OCI-LY7 (cell line): Measurements from ENCODE around the gene LDHAL6A. TPM values are rescaled to one million over a fixed set of nuclear protein-coding genes. Genes with fewer than 3 reads are reported as not detected.

Source experiments
- BruUV-seq: library from RNA; stranded (reverse); fragments of 400-500 nt; replicated peaks from 2 replicates; lab custom pipeline; 2021; lab: Mats Ljungman, UMichigan
- CTCF ChIA-PET: fragments of 300-600 bp; sonication (Branson Sonifier 250); formaldehyde crosslinking; loops from one replicate; lab custom pipeline; 2022; ENCODE audit warnings: antibody characterized with exemption; ENCODE audit not compliant: unreplicated experiment; lab: Charles Lee
- POLR2A ChIA-PET: fragments of 300-600 bp; sonication (Branson Sonifier 250); formaldehyde crosslinking; loops from one replicate; lab custom pipeline; 2022; ENCODE audit warnings: antibody characterized with exemption; lab: Charles Lee
- DNase-seq: peaks from one replicate; pipeline ENCODE4 v3.0.0-alpha.2; 2015; ENCODE audit warnings: low spot score
- H2AFZ ChIP-seq: fragments of 200-600 bp; sonication (generic), shearing (Covaris generic); 2 replicates; pipeline ENCODE4 v1.6.1; 2014; ENCODE audit warnings: mild to moderate bottlenecking, antibody characterized with exemption, low read length, moderate library complexity
- H3K27ac ChIP-seq: fragments of 200-600 bp; sonication (generic); 2 replicates; pipeline ENCODE4 v1.5.1; 2014; ENCODE audit warnings: mixed run types, low read depth, mild to moderate bottlenecking, moderate library complexity, low read length, inconsistent platforms; ENCODE audit not compliant: poor library complexity, severe bottlenecking
- H3K36me3 ChIP-seq: fragments of 200-600 bp; sonication (generic); 2 replicates; pipeline ENCODE4 v1.6.1; 2014; ENCODE audit warnings: mild to moderate bottlenecking, antibody characterized with exemption, low read length, moderate library complexity, mixed read lengths; ENCODE audit not compliant: insufficient read depth
- H3K4me1 ChIP-seq: fragments of 200-600 bp; sonication (generic); 2 replicates; pipeline ENCODE4 v1.5.1; 2014; ENCODE audit warnings: mild to moderate bottlenecking, low read length; ENCODE audit not compliant: insufficient read depth, poor library complexity, severe bottlenecking
- H3K4me2 ChIP-seq: fragments of 200-600 bp; sonication (generic); 2 replicates; pipeline ENCODE4 v1.6.1; 2014; ENCODE audit warnings: mild to moderate bottlenecking, low read length
- H3K4me3 ChIP-seq: fragments of 200-600 bp; sonication (generic); 2 replicates; pipeline ENCODE4 v1.5.1; 2014; ENCODE audit warnings: mild to moderate bottlenecking, low read depth, low read length; ENCODE audit not compliant: poor library complexity, severe bottlenecking
- H3K79me2 ChIP-seq: fragments of 200-600 bp; sonication (generic); 2 replicates; pipeline ENCODE4 v1.6.1; 2016; ENCODE audit warnings: low read depth, mild to moderate bottlenecking, low read length, moderate library complexity, mixed read lengths; ENCODE audit not compliant: insufficient read depth
- H3K9me2 ChIP-seq: fragments of 200-600 bp; sonication (generic); 2 replicates; pipeline ENCODE4 v1.6.1; 2016; ENCODE audit warnings: mild to moderate bottlenecking, low read length, mixed read lengths; ENCODE audit not compliant: insufficient read depth
- H3K9me3 ChIP-seq: fragments of 200-600 bp; sonication (generic); 2 replicates; pipeline ENCODE4 v1.6.1; 2014; ENCODE audit warnings: mild to moderate bottlenecking, mixed run types, low read length, mixed read lengths
- H4K20me1 ChIP-seq: fragments of 200-600 bp; sonication (generic); 2 replicates; pipeline ENCODE4 v1.6.1; 2014; ENCODE audit warnings: mild to moderate bottlenecking, antibody characterized with exemption, low read length, moderate library complexity, mixed read lengths; ENCODE audit not compliant: insufficient read depth
- EZH2phosphoT487 ChIP-seq: fragments of 200-600 bp; sonication (generic); IDR thresholded peaks from 2 replicates; pipeline ENCODE4 v1.6.1; 2018; ENCODE audit warnings: low read depth, borderline replicate concordance, mild to moderate bottlenecking, mixed run types, antibody characterized with exemption, low read length, moderate library complexity, mixed read lengths
- intact Hi-C: fragments of 100-400 bp; cut with micrococcal nuclease; formaldehyde crosslinking; loops from one replicate; pipeline ENCODE4 v1.10.0; 2022; ENCODE audit not compliant: unreplicated experiment
- total RNA-seq, 2 experiments: library from RNA; depleted of rRNA in 1 of 2; stranded (reverse); fragments of >200 nt in 1 of 2; shearing (Covaris generic) in 1 of 2; gene quantifications; 2 replicates each; pipeline ENCODE4 v1.2.3, GENCODE V29; 2014 to 2022
- TF ChIP-seq, protein P1 (sequence below): fragments of 200-600 bp; sonication (generic); conservative IDR thresholded peaks from 2 replicates; pipeline ENCODE4 v1.5.1; 2014; ENCODE audit warnings: mild to moderate bottlenecking, antibody characterized with exemption, low read length, moderate library complexity, mixed read lengths

Gene LDHAL6A
- total RNA-seq, 2 experiments from 2014 or later, result not detected

DNA sequence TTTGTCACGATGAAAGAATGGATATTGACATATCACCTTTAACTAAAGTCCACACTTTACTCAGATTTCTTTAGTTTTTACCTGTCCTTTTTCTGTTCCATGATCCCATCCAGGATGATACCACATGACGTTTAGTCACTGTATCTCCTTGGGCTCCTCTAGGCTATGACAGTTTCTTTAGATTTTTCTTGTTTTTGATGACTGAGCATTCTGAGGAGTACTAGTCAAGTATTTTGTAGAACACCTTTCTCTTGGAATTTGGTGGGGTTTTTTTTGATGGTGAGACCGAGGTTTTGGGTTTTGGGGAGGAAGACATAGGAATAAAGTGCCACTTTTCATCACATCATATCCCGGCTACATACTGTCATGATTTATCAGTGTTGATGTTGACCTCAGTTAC lies 4.0 kb downstream of the LDHAL6A start:
- BruUV-seq, result no TSS peak
- Histone ChIP-seq H3K36me3 (no peaks in the 10 kb centered on the region), H4K20me1 (no peaks in the 10 kb centered on the region), H3K79me2 (no peaks in the 10 kb centered on the region), H2AFZ (no peak overlapping the region), H3K9me3 (no peaks in the 10 kb centered on the region), H3K4me3 (no peak overlapping the region), H3K4me1 (no peaks in the 10 kb centered on the region), H3K27ac (no peak overlapping the region), H3K4me2 (no peak overlapping the region), H3K9me2 (no peaks in the 10 kb centered on the region)
- CTCF ChIA-PET, result no interaction called here
- intact Hi-C loops, result no loop called here
- DNase-seq, result no peak
- POLR2A ChIA-PET, result no interaction called here
- TF ChIP-seq EZH2phosphoT487, result no peak
- TF ChIP-seq, protein P1, sequence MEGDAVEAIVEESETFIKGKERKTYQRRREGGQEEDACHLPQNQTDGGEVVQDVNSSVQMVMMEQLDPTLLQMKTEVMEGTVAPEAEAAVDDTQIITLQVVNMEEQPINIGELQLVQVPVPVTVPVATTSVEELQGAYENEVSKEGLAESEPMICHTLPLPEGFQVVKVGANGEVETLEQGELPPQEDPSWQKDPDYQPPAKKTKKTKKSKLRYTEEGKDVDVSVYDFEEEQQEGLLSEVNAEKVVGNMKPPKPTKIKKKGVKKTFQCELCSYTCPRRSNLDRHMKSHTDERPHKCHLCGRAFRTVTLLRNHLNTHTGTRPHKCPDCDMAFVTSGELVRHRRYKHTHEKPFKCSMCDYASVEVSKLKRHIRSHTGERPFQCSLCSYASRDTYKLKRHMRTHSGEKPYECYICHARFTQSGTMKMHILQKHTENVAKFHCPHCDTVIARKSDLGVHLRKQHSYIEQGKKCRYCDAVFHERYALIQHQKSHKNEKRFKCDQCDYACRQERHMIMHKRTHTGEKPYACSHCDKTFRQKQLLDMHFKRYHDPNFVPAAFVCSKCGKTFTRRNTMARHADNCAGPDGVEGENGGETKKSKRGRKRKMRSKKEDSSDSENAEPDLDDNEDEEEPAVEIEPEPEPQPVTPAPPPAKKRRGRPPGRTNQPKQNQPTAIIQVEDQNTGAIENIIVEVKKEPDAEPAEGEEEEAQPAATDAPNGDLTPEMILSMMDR, result no peak

DNA sequence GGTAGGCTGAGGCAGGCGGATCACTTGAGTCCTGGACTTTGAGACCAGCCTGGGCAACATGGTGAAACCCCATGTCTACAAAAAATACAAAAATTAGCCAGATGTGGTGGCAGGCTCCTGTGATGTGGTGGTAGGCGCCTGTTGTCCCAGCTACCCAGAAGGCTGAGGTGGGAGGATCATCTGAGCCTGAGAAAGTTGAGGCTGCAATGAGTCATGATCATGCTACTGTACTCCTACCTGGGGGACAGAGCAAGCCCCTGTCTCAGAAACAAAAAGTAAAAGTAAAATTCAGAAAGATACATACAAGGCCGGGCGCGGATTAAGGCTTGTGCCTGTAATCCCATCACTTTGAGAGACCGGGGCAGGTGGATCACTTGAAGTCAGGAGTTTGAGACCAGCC lies 6.3 kb downstream of the LDHAL6A start:
- H3K4me1 ChIP-seq, result no peaks in the 10 kb centered on the region
- intact Hi-C loops, result no loop called here
- no peaks in the 10 kb centered on the region for H3K79me2 ChIP-seq
- CTCF ChIA-PET, result no interaction called here
- H3K4me3 ChIP-seq, result no peak overlapping the region
- H4K20me1 ChIP-seq, result no peaks in the 10 kb centered on the region
- H3K27ac ChIP-seq, result no peak overlapping the region
- H3K9me3 ChIP-seq, result no peaks in the 10 kb centered on the region
- no TSS peak for BruUV-seq
- no peak for TF ChIP-seq EZH2phosphoT487
- TF ChIP-seq, protein P1, result no peak
- no peaks in the 10 kb centered on the region for H3K9me2 ChIP-seq
- no peak overlapping the region for H3K4me2 ChIP-seq
- POLR2A ChIA-PET, result interaction anchor here (0.7 kb wide), 2 partner anchors 10 to 164 kb away, joined by 4 to 5 read pairs; no protein-coding TSS in a partner anchor
- DNase-seq, result no peak
- no peaks in the 10 kb centered on the region for H3K36me3 ChIP-seq
- H2AFZ ChIP-seq, result no peak overlapping the region

DNA sequence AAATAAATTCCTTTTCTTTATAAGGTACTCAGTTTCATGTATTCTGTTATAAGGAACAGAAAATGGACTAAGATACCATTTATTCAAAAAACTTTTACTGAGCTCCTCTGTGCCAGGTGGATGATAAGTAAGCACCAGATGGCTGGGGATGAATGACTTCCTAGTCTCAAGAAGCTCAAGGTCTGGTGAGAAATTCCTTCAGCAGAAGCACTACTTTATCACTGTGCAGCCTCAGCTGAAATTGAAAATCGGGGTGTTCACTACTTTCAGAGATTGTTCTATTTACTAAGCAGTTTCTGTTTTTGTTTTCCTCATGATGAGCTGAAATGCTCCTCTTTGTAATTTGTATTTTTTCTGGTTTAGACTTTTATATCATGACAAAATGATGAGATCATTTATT lies 7.8 kb downstream of the LDHAL6A start:
- POLR2A ChIA-PET, result interaction anchor here (0.6 to 1.2 kb wide), 4 partner anchors 14 to 127 kb away, joined by 3 to 4 read pairs (median 3); partner anchors contain the start of gene TSG101
- H3K4me2 ChIP-seq, result no peak overlapping the region
- no peaks in the 10 kb centered on the region for H3K36me3 ChIP-seq
- no peak overlapping the region for H3K27ac ChIP-seq
- no peak overlapping the region for H2AFZ ChIP-seq
- H4K20me1 ChIP-seq, result no peaks in the 10 kb centered on the region
- CTCF ChIA-PET, result no interaction called here
- BruUV-seq, result no TSS peak
- no peaks in the 10 kb centered on the region for H3K79me2 ChIP-seq
- H3K4me3 ChIP-seq, result no peak overlapping the region
- no peaks in the 10 kb centered on the region for H3K9me2 ChIP-seq
- no peak for DNase-seq
- H3K4me1 ChIP-seq, result no peaks in the 10 kb centered on the region
- intact Hi-C loops, result no loop called here
- TF ChIP-seq, protein P1, result no peak
- TF ChIP-seq EZH2phosphoT487, result no peak
- no peaks in the 10 kb centered on the region for H3K9me3 ChIP-seq
